Spleen (tissue), 7 donors: Measurements from ENCODE around the gene NGFR.

Experiments used
- CTCF ChIP-seq, 11 experiments: fragments of 200-600 bp in 7 of 11; fragments of 450-650 bp in 4 of 11; sonication (generic) in 4 of 11; IDR thresholded peaks in 8 of 11; conservative IDR thresholded peaks in 3 of 11; 1 replicate in 7 of 11; 2 replicates in 4 of 11; pipeline versions ENCODE4 v1.4.0 to v1.8.0; 2016 to 2021; ENCODE audit warnings: antibody characterized with exemption in 11 of 11, inconsistent platforms in 4 of 11, mild to moderate bottlenecking in 1 of 11
- POLR2A ChIP-seq, 3 donors: fragments of 450-650 bp; IDR thresholded peaks; one replicate each; pipeline ENCODE4 v1.5.1; 2017; ENCODE audit warnings: antibody characterized with exemption in 3 of 3, mild to moderate bottlenecking in 1 of 3
- POLR2AphosphoS5 ChIP-seq, 3 donors: sonication (generic); formaldehyde crosslinking; IDR thresholded peaks; one replicate each; pipeline ENCODE4 v1.5.1; 2017; ENCODE audit warnings: antibody characterized with exemption in 3 of 3
- donor health status: DM: no; HTN: no; CAD: no; lungs with moderate emphysema.
- donor health status: DM: no; HTN: no; CAD: no.
- donor health status: DM: no; HTN: no; CAD: no.

DNA sequence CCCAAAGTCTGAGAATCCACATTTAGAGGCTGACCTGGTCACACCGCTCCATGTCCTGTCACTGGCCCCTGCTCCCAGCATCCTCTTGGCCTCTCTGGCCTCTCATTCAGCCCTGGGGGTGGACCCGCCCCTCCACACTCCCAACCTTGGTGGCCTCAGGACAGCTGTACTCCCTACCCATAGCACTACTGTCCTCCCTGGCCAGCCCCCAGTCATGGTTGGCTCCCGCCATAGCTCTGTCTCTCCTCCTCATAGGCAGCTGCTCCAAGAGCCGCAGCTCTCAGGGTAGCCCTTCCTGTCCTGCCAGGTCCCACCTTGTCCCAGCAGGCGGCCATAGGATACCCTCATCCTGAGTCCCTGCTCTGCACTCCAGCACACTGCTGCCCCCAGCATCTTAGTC, 42.4 kb upstream of the NGFR start:
- TF ChIP-seq CTCF (IDR thresholded peaks at IDR 0.05 in 8 of 11, conservative IDR thresholded peaks at IDR 0.05 in 3 of 11) (no peak), POLR2A (IDR thresholded peaks at IDR 0.05) (no peak), POLR2AphosphoS5 (IDR thresholded peaks at IDR 0.05) (peak in 1 of 3 donors; percentile 51)
